SIG-M5 treated with dmso at 0.1 percent for 504 hours (cell line): ENCODE measurements around the gene SLC30A1.

Experiments
- DNase-seq: peaks from one replicate; lab custom pipeline; 2025; ENCODE audit not compliant: unreplicated experiment; lab: John Stamatoyannopoulos, UW

SLC30A1 gene

GRCh38 chr1:211525101-211525676 is 53.8 kb downstream of the SLC30A1 start:
- no peak for DNase-seq

- DNase-seq: no peak
These were observed 54.4 kb downstream of the SLC30A1 start for GRCh38 chr1:211524521-211524920.

GRCh38 chr1:211522804-211523203 is 56.2 kb downstream of the SLC30A1 start:
- DNase-seq: no peak
